Large intestine (tissue), 12 donors: ENCODE data around the gene MROH9. TPM values are rescaled to one million over a fixed set of nuclear protein-coding genes. Genes with fewer than 3 reads are reported as not detected.

ENCODE experiments used
- DNase-seq, 2 donors: peaks; one replicate each; pipeline versions ENCODE4 v3.0.0 to v3.0.0-alpha.2; 2013
- H3K27ac ChIP-seq: one replicate; pipeline ENCODE4 v1.5.1; 2013; ENCODE audit warnings: low read length
- H3K27me3 ChIP-seq: 2 replicates; pipeline ENCODE4 v1.6.1; 2013; ENCODE audit warnings: low read length; ENCODE audit not compliant: control insufficient read depth, insufficient read depth
- H3K36me3 ChIP-seq: 2 replicates; pipeline ENCODE4 v1.6.1; 2013; ENCODE audit warnings: low read length; ENCODE audit not compliant: control insufficient read depth, insufficient read depth
- H3K4me1 ChIP-seq: one replicate; pipeline ENCODE4 v1.6.1; 2013; ENCODE audit warnings: low read length; ENCODE audit not compliant: control insufficient read depth, insufficient read depth
- H3K4me3 ChIP-seq: one replicate; pipeline ENCODE4 v1.5.1; 2013; ENCODE audit warnings: low read length
- H3K9me3 ChIP-seq: one replicate; pipeline ENCODE4 v1.6.1; 2013; ENCODE audit warnings: mild to moderate bottlenecking, low read depth, low read length, moderate library complexity; ENCODE audit not compliant: control insufficient read depth
- WGBS: methylation state at CpG from one replicate; pipeline ENCODE4 v1.1.5; 2013; ENCODE audit warnings: low lambda C conversion rate; ENCODE audit not compliant: insufficient coverage; 5-methylcytosine and 5-hydroxymethylcytosine counted together
- long read RNA-seq, 11 donors: transcript quantifications; one replicate each; lab custom pipeline, GENCODE V29; 2026
- polyA plus RNA-seq: library from polyadenylated mRNA; unstranded; fragments of 120-200 nt; gene quantifications from one replicate; pipeline ENCODE4 v1.2.1, GENCODE V29; 2013

MROH9 gene, protein sequence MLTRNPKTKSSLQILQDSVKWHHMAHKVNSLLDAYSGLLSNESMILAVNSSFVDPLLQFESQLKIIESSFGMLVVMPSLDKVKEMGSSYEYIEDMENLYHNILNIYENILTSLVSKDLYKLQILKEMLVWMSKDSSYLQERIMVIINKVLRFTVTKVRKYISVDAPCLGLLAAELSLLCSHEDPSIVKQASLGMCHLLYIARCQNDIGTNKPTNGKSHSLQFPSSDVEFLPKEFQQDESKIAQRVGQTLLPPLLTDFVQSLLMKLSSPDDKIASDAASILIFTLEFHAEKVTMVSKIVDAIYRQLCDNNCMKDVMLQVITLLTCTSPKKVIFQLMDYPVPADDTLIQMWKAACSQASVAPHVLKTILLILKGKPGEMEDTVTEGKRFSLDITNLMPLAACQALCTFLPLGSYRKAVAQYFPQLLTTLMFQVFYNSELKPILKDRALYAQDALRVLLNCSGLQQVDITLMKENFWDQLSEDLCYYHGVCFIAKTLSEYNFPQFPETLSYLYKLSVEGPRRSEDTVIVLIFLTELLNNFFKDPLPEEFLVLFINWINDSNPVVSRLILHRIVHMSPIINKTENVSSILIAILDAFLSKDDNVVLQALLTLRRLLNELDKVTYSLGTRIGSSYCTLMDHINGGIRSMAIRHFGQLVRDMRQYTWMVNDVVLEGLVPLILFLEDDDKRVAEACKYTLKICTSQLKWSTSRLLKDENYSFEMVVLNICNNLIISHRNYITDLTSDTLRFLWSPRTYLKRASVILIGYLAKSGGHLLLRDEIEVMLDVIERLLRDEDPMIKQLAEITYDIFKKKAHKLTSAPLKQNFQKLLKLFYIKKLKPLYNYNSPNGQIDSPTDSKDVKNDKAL
- not detected for polyA plus RNA-seq
- long read RNA-seq, donor 1, result 0 reads
- long read RNA-seq, donor 2, result 0 reads
- long read RNA-seq, donor 3, result 0 reads
- long read RNA-seq, donor 4, result 0 reads
- long read RNA-seq, donor 5, result 0 reads
- long read RNA-seq, donor 6, result 0 reads
- long read RNA-seq, donor 7, result 0 reads
- long read RNA-seq, donor 8, result 0 reads
- long read RNA-seq, donor 9, result 0 reads
- long read RNA-seq, donor 10, result 0 reads
- long read RNA-seq, donor 11, result 0 reads

DNA sequence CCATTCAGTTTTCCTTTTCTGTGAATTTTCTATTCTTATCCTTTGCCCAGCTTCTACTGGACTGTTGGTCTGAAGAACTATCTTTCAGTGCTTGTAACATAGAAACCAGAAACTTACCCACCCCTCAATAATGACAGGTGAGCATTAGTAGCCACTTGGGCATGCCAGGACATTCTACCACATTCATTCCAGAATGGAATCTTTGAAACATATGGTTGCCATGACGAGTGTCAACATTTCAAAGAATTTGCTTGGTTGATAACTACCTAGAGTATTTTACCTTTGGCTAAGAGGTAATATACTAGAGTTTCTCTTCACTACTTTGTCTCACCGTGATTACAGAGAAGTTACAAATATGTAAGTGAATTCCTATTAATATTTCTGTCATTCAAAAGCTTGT is at the start of gene MROH9:
Gene MROH9, plus strand, starts transcription at position 304 of the 400 bp plus-strand sequence. CDS start 10,023 bp downstream, outside the sequence.
- no peak within 1 kb of the TSS for H3K4me3 ChIP-seq
- WGBS, result 50% methylated on average over 1 of the region's 2 CpGs
- no peaks in the 10 kb centered on the region for H3K9me3 ChIP-seq
- no peaks in the 10 kb centered on the region for H3K36me3 ChIP-seq
- no peaks in the 10 kb centered on the region for H3K27me3 ChIP-seq
- no peak for DNase-seq
- H3K4me1 ChIP-seq, result peaks cover 15% of the 10 kb centered on the region
- H3K27ac ChIP-seq, result no peak within 1 kb of the TSS

DNA sequence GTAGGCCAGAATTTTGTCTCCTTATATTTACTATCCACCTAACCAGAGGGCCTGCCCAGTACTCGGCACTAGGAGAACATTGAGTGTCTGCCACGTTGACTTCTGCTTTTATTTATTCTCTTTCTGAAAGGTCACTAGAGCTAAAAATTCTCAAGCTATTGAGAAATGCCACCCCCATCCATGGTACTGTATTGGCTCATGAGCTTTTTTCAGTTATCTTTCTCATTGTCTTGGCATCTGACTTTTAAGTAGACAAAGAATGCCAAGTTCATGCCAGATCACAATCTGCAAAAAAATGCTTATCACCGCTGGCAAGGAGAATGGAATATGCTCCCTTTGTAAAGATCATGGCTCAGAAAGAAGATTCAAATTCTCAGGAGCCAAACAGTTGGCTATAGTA is 49.8 kb upstream of the MROH9 start:
- no peak for DNase-seq
- Histone ChIP-seq H3K4me1 (peaks cover 24% of the 10 kb centered on the region), H3K4me3 (no peak overlapping the region), H3K27me3 (no peaks in the 10 kb centered on the region), H3K36me3 (no peaks in the 10 kb centered on the region), H3K27ac (peak overlapping the region; percentile 74), H3K9me3 (no peaks in the 10 kb centered on the region)
- WGBS, result 22% methylated on average over 2 of the region's 3 CpGs

DNA sequence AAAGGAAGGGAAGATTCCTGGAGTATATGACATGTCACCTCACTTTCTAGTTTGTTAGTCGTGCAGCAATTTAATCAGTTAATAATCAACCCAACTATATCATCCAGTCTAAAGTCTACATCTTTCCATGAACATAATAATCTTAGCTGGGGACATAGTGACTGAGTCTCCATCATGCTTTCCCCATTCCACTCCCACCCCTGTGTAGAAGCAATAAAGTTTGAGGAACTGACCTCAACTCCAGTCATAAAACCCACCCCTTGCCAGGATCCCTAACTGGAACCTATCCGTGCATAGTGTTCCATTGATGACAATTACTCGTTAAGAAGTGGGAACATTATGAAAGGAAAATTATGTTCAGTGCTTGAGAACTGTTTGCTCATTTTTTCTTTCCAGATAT is 48.9 kb upstream of the MROH9 start:
- Histone ChIP-seq H3K27ac (peak overlapping the region; percentile 74), H3K4me1 (peaks cover 24% of the 10 kb centered on the region), H3K9me3 (no peaks in the 10 kb centered on the region), H3K27me3 (no peaks in the 10 kb centered on the region), H3K36me3 (no peaks in the 10 kb centered on the region), H3K4me3 (no peak overlapping the region)
- 20% methylated on average over 1 of the region's 3 CpGs for WGBS
- peak; percentile 85 to 95 for DNase-seq

DNA sequence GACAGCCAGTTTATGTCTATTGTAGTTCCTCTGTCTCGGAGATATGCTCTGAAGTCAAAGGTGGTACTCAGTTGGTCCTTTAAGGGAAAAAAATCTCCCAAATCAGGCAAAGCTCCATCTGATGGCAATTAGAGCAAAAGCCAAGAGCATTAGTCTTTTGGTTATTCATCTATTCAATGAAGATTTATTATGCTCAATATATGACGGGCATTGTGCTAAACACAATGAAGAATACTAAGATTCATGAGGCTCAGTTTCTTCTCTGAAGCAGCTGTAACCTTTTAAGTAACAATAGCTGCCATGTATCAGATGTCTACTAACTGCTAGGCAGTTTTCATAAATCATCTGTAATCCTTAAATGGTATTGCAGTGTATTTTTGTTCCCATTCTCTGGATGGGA is 47.6 kb upstream of the MROH9 start:
- Histone ChIP-seq H3K4me3 (no peak overlapping the region), H3K4me1 (peaks cover 24% of the 10 kb centered on the region), H3K9me3 (no peaks in the 10 kb centered on the region), H3K27ac (no peak overlapping the region), H3K27me3 (no peaks in the 10 kb centered on the region), H3K36me3 (no peaks in the 10 kb centered on the region)
- no CpG with 5 or more reads among the region's 2 CpGs for WGBS
- DNase-seq, result no peak

DNA sequence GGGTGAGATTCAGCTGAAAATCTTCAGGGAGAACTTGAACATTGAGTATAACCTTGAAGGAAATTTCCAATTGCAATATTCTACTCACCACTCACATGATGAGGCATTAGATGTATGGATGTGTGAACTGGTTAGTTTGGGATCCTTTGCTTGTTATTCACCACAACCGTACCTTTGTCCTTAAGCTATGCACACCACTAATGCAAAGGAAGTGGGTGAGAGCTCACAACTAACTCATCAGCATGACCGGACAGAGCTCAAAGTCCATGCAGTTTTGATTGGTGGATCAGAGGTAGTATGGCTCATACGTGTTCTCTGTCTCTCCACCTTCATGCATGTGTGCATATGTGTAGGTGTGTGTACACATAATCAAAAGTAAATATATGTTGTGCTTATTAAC is 43.5 kb upstream of the MROH9 start:
- Histone ChIP-seq H3K27ac (no peak overlapping the region), H3K4me3 (no peak overlapping the region), H3K4me1 (peaks cover 4% of the 10 kb centered on the region), H3K9me3 (no peaks in the 10 kb centered on the region), H3K36me3 (no peaks in the 10 kb centered on the region), H3K27me3 (no peaks in the 10 kb centered on the region)
- DNase-seq, result peak; percentile 30 to 54
- WGBS, result no CpG with 5 or more reads among the region's 3 CpGs

DNA sequence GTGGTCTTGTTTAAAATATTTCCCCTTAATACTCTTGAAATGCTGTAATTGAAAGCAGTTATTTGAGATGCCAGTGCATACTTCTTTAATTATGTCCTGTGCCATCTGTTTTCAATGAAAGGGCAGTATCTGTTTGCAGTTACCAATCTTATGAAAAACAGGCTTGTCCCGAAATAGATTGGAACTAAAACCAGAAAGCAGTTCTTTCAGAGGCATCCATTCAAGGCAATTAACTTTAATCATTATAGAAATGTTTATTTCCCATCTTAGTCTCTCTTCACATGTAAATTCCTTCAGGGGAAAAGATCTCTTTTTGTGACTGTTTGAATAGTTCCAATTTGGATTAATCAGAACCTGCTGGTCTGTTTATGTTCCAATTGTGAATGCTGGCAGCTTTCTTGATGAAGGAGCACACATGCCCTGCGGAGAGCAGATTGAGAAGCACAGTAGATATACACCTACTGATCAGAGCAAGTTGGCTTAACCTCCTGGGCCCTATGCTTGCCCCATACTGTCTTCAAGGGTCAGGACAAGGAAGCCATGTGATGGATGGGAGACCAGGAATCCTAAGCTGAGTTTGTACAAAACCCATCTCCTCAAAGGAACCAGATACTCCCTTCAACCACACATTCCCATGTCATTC is 41.6 kb upstream of the MROH9 start:
- Histone ChIP-seq H3K27ac (no peak overlapping the region), H3K27me3 (no peaks in the 10 kb centered on the region), H3K4me3 (no peak overlapping the region), H3K9me3 (no peaks in the 10 kb centered on the region), H3K4me1 (no peaks in the 10 kb centered on the region), H3K36me3 (no peaks in the 10 kb centered on the region)
- no peak for DNase-seq
- WGBS, result no CpG with 5 or more reads among the region's 2 CpGs

DNA sequence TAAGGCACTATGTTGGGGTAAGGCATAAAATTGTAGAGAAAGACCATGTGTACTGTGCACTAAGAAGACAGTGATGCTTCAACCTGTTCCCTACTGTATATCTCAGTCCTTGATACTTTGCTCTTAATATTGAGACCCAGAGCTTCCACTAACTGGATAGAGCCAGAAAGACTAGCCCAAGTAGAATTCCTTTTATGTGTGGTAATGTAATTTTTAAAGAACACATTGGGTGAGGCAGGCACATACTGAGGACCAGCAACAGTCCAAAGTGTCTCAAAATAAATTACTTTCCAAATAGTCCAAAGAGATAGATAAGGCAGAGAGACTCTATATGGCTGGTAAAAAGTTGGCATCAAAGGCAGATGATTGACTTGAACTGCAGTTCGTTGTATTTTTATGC is 31.4 kb upstream of the MROH9 start:
- DNase-seq, result no peak
- WGBS, result 80% methylated on average over 1 of the region's 1 CpG
- Histone ChIP-seq H3K9me3 (no peaks in the 10 kb centered on the region), H3K4me3 (no peak overlapping the region), H3K27me3 (no peaks in the 10 kb centered on the region), H3K4me1 (no peaks in the 10 kb centered on the region), H3K36me3 (no peaks in the 10 kb centered on the region), H3K27ac (no peak overlapping the region)

DNA sequence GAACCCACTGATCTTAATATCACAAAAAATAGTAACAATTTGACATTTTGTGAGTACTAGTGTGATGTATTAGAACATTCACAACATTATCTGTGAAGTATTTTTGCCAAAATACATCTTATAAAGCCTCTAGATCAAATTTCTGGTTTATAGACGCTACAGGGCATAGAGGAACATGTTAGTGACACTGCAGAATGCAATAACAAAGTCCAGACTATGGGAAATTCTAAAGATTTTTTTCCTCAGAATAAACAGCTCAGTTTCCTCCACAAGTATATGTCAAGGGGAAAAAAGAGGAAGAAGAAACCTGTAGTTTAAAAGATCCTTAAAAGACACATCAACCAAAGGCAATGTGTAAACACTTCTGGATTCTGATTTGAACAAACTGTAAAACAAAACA is 26.4 kb upstream of the MROH9 start:
- H3K36me3 ChIP-seq, result no peaks in the 10 kb centered on the region
- DNase-seq, result no peak
- WGBS, result 50% methylated on average over 1 of the region's 1 CpG

DNA sequence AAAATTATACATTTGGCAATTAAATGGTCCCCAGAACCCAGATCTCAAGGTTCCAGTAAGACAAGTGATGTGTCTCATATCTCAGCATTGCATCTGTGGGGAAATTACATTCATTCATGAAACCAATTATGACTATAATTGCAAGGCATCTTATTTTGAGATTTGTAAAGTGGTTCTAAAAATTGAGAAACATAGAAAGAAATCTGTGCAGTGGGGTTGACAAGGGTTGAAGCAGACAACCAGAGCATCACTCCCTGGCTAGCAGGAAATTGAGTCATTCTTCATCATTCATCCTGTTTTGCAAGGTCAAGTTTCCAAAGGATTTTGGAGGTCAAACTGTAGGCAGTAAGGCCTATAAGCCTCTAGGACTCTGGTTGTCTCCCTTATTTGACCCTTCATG is 25.1 kb upstream of the MROH9 start:
- H3K27ac ChIP-seq, result no peak overlapping the region
- DNase-seq, result no peak
- H3K36me3 ChIP-seq, result no peaks in the 10 kb centered on the region
- no peak overlapping the region for H3K4me3 ChIP-seq
- H3K9me3 ChIP-seq, result no peaks in the 10 kb centered on the region
- no peaks in the 10 kb centered on the region for H3K4me1 ChIP-seq
- no peaks in the 10 kb centered on the region for H3K27me3 ChIP-seq

More for the DNA sequence above, 26.4 kb upstream of the MROH9 start:
- no peak overlapping the region for H3K27ac ChIP-seq
- H3K27me3 ChIP-seq, result no peaks in the 10 kb centered on the region
- no peaks in the 10 kb centered on the region for H3K9me3 ChIP-seq
- no peaks in the 10 kb centered on the region for H3K4me1 ChIP-seq
- H3K4me3 ChIP-seq, result no peak overlapping the region

DNA sequence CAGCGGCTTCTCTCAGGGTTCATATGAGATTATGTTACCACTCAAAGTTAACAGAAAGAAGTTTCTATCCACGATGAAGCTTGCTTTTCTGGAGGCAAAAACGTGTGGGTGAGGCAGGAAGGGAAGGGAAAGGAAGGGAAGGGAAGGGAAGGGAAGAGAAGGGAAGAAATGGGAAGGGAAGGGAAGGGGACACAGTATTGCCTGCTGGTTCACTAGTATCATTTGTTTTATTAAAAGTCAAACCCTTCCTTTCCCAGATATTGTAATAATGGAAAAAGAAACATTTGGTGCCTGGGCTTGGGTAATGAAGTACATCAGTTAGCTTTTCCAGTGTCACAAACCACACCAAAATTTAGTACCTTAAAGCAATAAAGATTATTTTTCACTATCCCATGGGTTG is 18.0 kb upstream of the MROH9 start:
- Histone ChIP-seq H3K27me3 (no peaks in the 10 kb centered on the region), H3K4me1 (no peaks in the 10 kb centered on the region), H3K9me3 (peaks cover 23% of the 10 kb centered on the region), H3K4me3 (no peak overlapping the region), H3K36me3 (no peaks in the 10 kb centered on the region), H3K27ac (no peak overlapping the region)
- DNase-seq, result no peak
- WGBS, result 100% methylated on average over 1 of the region's 3 CpGs
